H9 (cell line): ENCODE measurements around the gene RPL28. TPM values are rescaled to one million over a fixed set of nuclear protein-coding genes. Genes with fewer than 3 reads are reported as not detected.
A peak's percentile ranks its signal among the peaks of the same experiment; 100 is the strongest.

Source experiments
- DNase-seq: peaks from one replicate; pipeline ENCODE4 v3.0.0-alpha.2; 2017
- H2AFZ ChIP-seq: one replicate; pipeline ENCODE4 v1.6.1; 2013; ENCODE audit warnings: mild to moderate bottlenecking, low read length, control low read depth, moderate library complexity
- H2AK5ac ChIP-seq: 2 replicates; pipeline ENCODE4 v1.6.1; 2013; ENCODE audit warnings: low read length, control low read depth, mixed read lengths; ENCODE audit not compliant: insufficient read length
- H2BK120ac ChIP-seq: one replicate; pipeline ENCODE4 v1.6.1; 2013; ENCODE audit warnings: low read depth, mild to moderate bottlenecking, low read length, control low read depth, inconsistent platforms; ENCODE audit not compliant: poor library complexity, severe bottlenecking
- H2BK12ac ChIP-seq: 2 replicates; pipeline ENCODE4 v1.6.1; 2013; ENCODE audit warnings: low read length, control low read depth, mixed read lengths, low read depth; ENCODE audit not compliant: insufficient read length
- H2BK15ac ChIP-seq: 2 replicates; pipeline ENCODE4 v1.6.1; 2013; ENCODE audit warnings: low read depth, low read length, control low read depth
- H2BK20ac ChIP-seq: one replicate; pipeline ENCODE4 v1.6.1; 2013; ENCODE audit warnings: low read depth, mild to moderate bottlenecking, low read length, control low read depth, inconsistent platforms; ENCODE audit not compliant: poor library complexity, severe bottlenecking
- H2BK5ac ChIP-seq: 2 replicates; pipeline ENCODE4 v1.6.1; 2013; ENCODE audit warnings: low read length, control low read depth, mixed read lengths; ENCODE audit not compliant: insufficient read length
- H3K14ac ChIP-seq: 2 replicates; pipeline ENCODE4 v1.6.1; 2013; ENCODE audit warnings: low read length, control low read depth; ENCODE audit not compliant: insufficient read depth
- H3K18ac ChIP-seq: 2 replicates; pipeline ENCODE4 v1.6.1; 2013; ENCODE audit warnings: low read depth, mild to moderate bottlenecking, mixed read lengths, low read length, control low read depth; ENCODE audit not compliant: insufficient read length
- H3K23ac ChIP-seq: 2 replicates; pipeline ENCODE4 v1.6.1; 2013; ENCODE audit warnings: low read length, control low read depth, mixed read lengths, low read depth; ENCODE audit not compliant: insufficient read length
- H3K23me2 ChIP-seq: 2 replicates; pipeline ENCODE4 v1.6.1; 2013; ENCODE audit warnings: low read depth, mild to moderate bottlenecking, mixed read lengths, low read length, control low read depth; ENCODE audit not compliant: insufficient read length, poor library complexity, severe bottlenecking
- H3K27ac ChIP-seq: 2 replicates; pipeline ENCODE4 v1.5.1; 2013; ENCODE audit warnings: low read length, control low read depth, mixed read lengths, low read depth; ENCODE audit not compliant: insufficient read length
- H3K27me3 ChIP-seq: 2 replicates; pipeline ENCODE4 v1.6.1; 2013; ENCODE audit warnings: low read length, control low read depth, inconsistent platforms; ENCODE audit not compliant: insufficient read depth
- H3K4ac ChIP-seq: 2 replicates; pipeline ENCODE4 v1.6.1; 2013; ENCODE audit warnings: low read depth, mild to moderate bottlenecking, control low read depth, inconsistent platforms, low read length, moderate library complexity
- H3K4me1 ChIP-seq: 2 replicates; pipeline ENCODE4 v1.6.1; 2013; ENCODE audit warnings: low read length, control low read depth, inconsistent platforms; ENCODE audit not compliant: insufficient read depth
- H3K4me2 ChIP-seq: 2 replicates; pipeline ENCODE4 v1.6.1; 2013; ENCODE audit warnings: low read length, control low read depth, mixed read lengths; ENCODE audit not compliant: insufficient read length, insufficient read depth
- H3K56ac ChIP-seq: 2 replicates; pipeline ENCODE4 v1.6.1; 2013; ENCODE audit warnings: low read depth, mild to moderate bottlenecking, mixed read lengths, low read length, control low read depth; ENCODE audit not compliant: insufficient read length
- H3K79me1 ChIP-seq: 2 replicates; pipeline ENCODE4 v1.6.1; 2013; ENCODE audit warnings: low read depth, mild to moderate bottlenecking, moderate library complexity, low read length, control low read depth, inconsistent platforms; ENCODE audit not compliant: insufficient read depth, poor library complexity, severe bottlenecking
- H3K79me2 ChIP-seq: 2 replicates; pipeline ENCODE4 v1.6.1; 2013; ENCODE audit warnings: low read length, control low read depth, inconsistent platforms; ENCODE audit not compliant: insufficient read depth
- H3K9ac ChIP-seq: 2 replicates; pipeline ENCODE4 v1.6.1; 2013; ENCODE audit warnings: low read length, control low read depth, mixed read lengths; ENCODE audit not compliant: insufficient read length; ENCODE audit errors: extremely low read depth
- H3K9me3 ChIP-seq: one replicate; pipeline ENCODE4 v1.6.1; 2013; ENCODE audit warnings: low read depth, low read length, inconsistent platforms; ENCODE audit not compliant: control insufficient read depth
- H3T11ph ChIP-seq: one replicate; pipeline ENCODE4 v1.6.1; 2013; ENCODE audit warnings: mild to moderate bottlenecking, low read length, control low read depth, inconsistent platforms
- H4K20me1 ChIP-seq: one replicate; pipeline ENCODE4 v1.6.1; 2013; ENCODE audit not compliant: control insufficient read depth, insufficient read length, insufficient read depth
- H4K5ac ChIP-seq: 2 replicates; pipeline ENCODE4 v1.6.1; 2013; ENCODE audit warnings: low read depth, mild to moderate bottlenecking, mixed read lengths, low read length, control low read depth; ENCODE audit not compliant: insufficient read length
- H4K8ac ChIP-seq: replicated peaks from 2 replicates; pipeline ENCODE4 v1.6.1; 2013; ENCODE audit warnings: low read length, control low read depth, mixed read lengths, low read depth; ENCODE audit not compliant: insufficient read length
- H4K91ac ChIP-seq: 2 replicates; pipeline ENCODE4 v1.6.1; 2013; ENCODE audit warnings: low read depth, mild to moderate bottlenecking, moderate library complexity, mixed read lengths, low read length, control low read depth; ENCODE audit not compliant: insufficient read length
- H3K27ac Mint-ChIP-seq, 3 experiments: 2 replicates in 2 of 3; 3 replicates in 1 of 3; pipeline ENCODE4 v1.8.0; 2020 to 2021; ENCODE audit warnings: mixed read lengths in 3 of 3, mild to moderate bottlenecking in 1 of 3, moderate library complexity in 1 of 3
- H3K27me3 Mint-ChIP-seq: 2 replicates; pipeline ENCODE4 v1.8.0; 2021; ENCODE audit warnings: low read depth, mild to moderate bottlenecking, moderate library complexity, mixed read lengths
- H3K36me3 Mint-ChIP-seq, 3 experiments: 2 replicates in 2 of 3; 3 replicates in 1 of 3; pipeline ENCODE4 v1.8.0; 2020 to 2021; ENCODE audit warnings: low read depth in 3 of 3, mixed read lengths in 3 of 3; ENCODE audit not compliant: insufficient read depth in 1 of 3
- H3K4me1 Mint-ChIP-seq, 2 experiments: 2 replicates each; pipeline ENCODE4 v1.8.0; 2020; ENCODE audit warnings: mixed read lengths in 2 of 2
- H3K4me3 Mint-ChIP-seq, 2 experiments: 2 replicates in 1 of 2; 3 replicates in 1 of 2; pipeline ENCODE4 v1.8.0; 2020 to 2021; ENCODE audit warnings: mild to moderate bottlenecking in 2 of 2, mixed read lengths in 2 of 2, moderate library complexity in 1 of 2
- H3K9me3 Mint-ChIP-seq, 2 experiments: 2 replicates in 1 of 2; 3 replicates in 1 of 2; pipeline ENCODE4 v1.8.0; 2020; ENCODE audit warnings: mild to moderate bottlenecking in 2 of 2, mixed read lengths in 2 of 2, moderate library complexity in 1 of 2
- WGBS: extraction: QIAGEN DNeasy Blood & Tissue Kit; methylation state at CpG from one replicate; pipeline ENCODE4 v1.1.7; 2013; ENCODE audit warnings: missing lambda C conversion rate, low lambda C conversion rate, mixed read lengths; ENCODE audit not compliant: insufficient read length; ENCODE audit errors: extremely low coverage; 5-methylcytosine and 5-hydroxymethylcytosine counted together
- total RNA-seq: library from RNA; stranded (reverse); gene quantifications from 2 replicates; pipeline ENCODE4 v1.2.1, GENCODE V29; 2021
- TF ChIP-seq, protein P1 (sequence below): fragments of 200-600 bp; sonication (generic); conservative IDR thresholded peaks from 3 replicates; pipeline ENCODE4 v1.8.0; 2021; ENCODE audit warnings: antibody characterized with exemption, mild to moderate bottlenecking

Gene RPL28
- total RNA-seq, 1 experiment from 2014 or later = 2,076 TPM

DNA sequence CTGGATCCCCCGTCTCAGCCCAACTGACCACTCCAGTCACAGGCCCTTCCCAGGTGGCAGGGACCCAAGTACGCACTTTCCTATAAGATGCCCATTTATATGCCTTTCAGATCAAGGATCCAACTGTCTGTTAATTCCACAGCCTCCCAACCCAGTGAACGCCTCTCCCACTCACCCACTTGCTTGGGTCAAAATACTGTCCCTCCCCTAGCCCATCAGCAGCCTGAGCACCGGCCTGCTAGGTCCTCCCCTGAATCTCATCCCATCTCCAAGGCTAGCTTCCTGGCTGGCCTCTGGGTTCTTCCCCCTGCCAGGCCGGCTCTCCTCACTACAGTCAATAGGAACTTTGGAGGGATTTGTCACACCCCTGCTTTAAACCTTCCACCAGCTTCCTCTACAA, 19.9 kb downstream of the RPL28 start:
- Histone ChIP-seq H2AFZ (no peak overlapping the region), H3K14ac (no peak overlapping the region), H2BK12ac (no peak overlapping the region), H3K23me2 (peaks cover 6% of the 10 kb centered on the region), H3K9me3 (no peaks in the 10 kb centered on the region), H2AK5ac (no peak overlapping the region), H3K23ac (no peak overlapping the region), H3K79me2 (peaks cover 14% of the 10 kb centered on the region; the same call in 1 of the 2 replicates), H3K56ac (no peak overlapping the region), H2BK20ac (no peak overlapping the region), H4K91ac (no peak overlapping the region), H4K20me1 (no peaks in the 10 kb centered on the region), H3K18ac (no peak overlapping the region), H3K4ac (no peak overlapping the region), H2BK15ac (no peak overlapping the region), H3K79me1 (peaks cover 7% of the 10 kb centered on the region), H2BK5ac (no peak overlapping the region), H3K4me1 (no peaks in the 10 kb centered on the region; the same call in 1 of the 2 replicates), H3K27me3 (no peaks in the 10 kb centered on the region), H2BK120ac (no peak overlapping the region), H3K4me2 (peak overlapping the region; percentile 77), H3K9ac (peak overlapping the region; percentile 18), H3K27ac (no peak overlapping the region), H4K8ac (no peak overlapping the region), H4K5ac (no peak overlapping the region), H3T11ph (no peak overlapping the region)
- peaks cover 20% of the 10 kb centered on the region in 2 experiments for H3K9me3 Mint-ChIP-seq
- H3K27ac Mint-ChIP-seq = peak overlapping the region in 2 of 3 experiments; percentile 61 to 79; a peak in 4 of 7 replicates
- H3K36me3 Mint-ChIP-seq = peaks cover 51 to 65% (median 61%) of the 10 kb centered on the region in 3 experiments
- peaks cover 19 to 42% of the 10 kb centered on the region in 2 experiments for H3K4me1 Mint-ChIP-seq
- H3K27me3 Mint-ChIP-seq = peaks cover 15% of the 10 kb centered on the region
- WGBS = no CpG with 5 or more reads among the region's 5 CpGs
- TF ChIP-seq, protein P1, sequence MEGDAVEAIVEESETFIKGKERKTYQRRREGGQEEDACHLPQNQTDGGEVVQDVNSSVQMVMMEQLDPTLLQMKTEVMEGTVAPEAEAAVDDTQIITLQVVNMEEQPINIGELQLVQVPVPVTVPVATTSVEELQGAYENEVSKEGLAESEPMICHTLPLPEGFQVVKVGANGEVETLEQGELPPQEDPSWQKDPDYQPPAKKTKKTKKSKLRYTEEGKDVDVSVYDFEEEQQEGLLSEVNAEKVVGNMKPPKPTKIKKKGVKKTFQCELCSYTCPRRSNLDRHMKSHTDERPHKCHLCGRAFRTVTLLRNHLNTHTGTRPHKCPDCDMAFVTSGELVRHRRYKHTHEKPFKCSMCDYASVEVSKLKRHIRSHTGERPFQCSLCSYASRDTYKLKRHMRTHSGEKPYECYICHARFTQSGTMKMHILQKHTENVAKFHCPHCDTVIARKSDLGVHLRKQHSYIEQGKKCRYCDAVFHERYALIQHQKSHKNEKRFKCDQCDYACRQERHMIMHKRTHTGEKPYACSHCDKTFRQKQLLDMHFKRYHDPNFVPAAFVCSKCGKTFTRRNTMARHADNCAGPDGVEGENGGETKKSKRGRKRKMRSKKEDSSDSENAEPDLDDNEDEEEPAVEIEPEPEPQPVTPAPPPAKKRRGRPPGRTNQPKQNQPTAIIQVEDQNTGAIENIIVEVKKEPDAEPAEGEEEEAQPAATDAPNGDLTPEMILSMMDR = no peak
- DNase-seq = no peak
- H3K4me3 Mint-ChIP-seq = peak overlapping the region; percentile 88 to 90
